Measurements from ENCODE around the gene TMEM170A.

The TMEM170A gene

DNA sequence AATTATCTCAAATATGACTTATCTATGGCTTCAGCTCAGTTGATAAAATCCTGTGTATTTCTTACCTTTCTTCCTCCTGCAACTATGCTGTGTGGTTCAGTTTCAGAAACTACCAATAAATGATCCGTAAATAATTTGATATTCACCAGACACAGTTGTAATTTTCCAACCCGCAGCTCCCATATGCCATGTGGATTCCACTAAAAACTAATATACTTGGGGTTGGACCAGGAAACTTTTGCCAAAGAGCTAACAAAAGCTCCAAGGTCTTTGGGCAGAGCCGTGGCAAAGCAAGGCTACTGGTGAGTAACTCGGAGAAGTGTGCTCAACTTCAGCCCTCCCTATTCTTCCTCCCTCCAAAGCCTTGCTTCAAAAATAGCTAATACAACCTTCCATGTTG, 33.1 kb upstream of the TMEM170A start:
- H3K36me3 ChIP-seq (ENCODE audit: low read length) = no peaks in the 10 kb centered on the region
- no peaks in the 10 kb centered on the region for H4K20me1 ChIP-seq (ENCODE audit: low read depth, low read length)
- H3K9ac ChIP-seq (ENCODE audit: low read length) = no peak overlapping the region
- no peak overlapping the region for H3K27ac ChIP-seq (ENCODE audit: low read depth, low read length)
- no peak for TF ChIP-seq EZH2phosphoT487 (conservative IDR thresholded peaks at IDR 0.05; ENCODE audit: low read length)
- TF ChIP-seq, protein P1, sequence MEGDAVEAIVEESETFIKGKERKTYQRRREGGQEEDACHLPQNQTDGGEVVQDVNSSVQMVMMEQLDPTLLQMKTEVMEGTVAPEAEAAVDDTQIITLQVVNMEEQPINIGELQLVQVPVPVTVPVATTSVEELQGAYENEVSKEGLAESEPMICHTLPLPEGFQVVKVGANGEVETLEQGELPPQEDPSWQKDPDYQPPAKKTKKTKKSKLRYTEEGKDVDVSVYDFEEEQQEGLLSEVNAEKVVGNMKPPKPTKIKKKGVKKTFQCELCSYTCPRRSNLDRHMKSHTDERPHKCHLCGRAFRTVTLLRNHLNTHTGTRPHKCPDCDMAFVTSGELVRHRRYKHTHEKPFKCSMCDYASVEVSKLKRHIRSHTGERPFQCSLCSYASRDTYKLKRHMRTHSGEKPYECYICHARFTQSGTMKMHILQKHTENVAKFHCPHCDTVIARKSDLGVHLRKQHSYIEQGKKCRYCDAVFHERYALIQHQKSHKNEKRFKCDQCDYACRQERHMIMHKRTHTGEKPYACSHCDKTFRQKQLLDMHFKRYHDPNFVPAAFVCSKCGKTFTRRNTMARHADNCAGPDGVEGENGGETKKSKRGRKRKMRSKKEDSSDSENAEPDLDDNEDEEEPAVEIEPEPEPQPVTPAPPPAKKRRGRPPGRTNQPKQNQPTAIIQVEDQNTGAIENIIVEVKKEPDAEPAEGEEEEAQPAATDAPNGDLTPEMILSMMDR (IDR thresholded peaks at IDR 0.05; ENCODE audit: insufficient read depth, low read length, poor library complexity, severe bottlenecking) = no peak
- H2AFZ ChIP-seq (ENCODE audit: low read depth, low read length, severe bottlenecking) = no peak overlapping the region
- H3K79me2 ChIP-seq (ENCODE audit: insufficient read depth, low read length) = no peaks in the 10 kb centered on the region
- no peak overlapping the region for H3K4me2 ChIP-seq (ENCODE audit: low read depth, low read length, poor library complexity, severe bottlenecking)
- no peaks in the 10 kb centered on the region for H3F3A ChIP-seq (ENCODE audit: insufficient read depth)
- no peaks in the 10 kb centered on the region for H3K9me2 ChIP-seq (replicated peaks; ENCODE audit: insufficient read depth, low read length)
- H3K9me3 ChIP-seq (ENCODE audit: insufficient read depth, low read length) = no peaks in the 10 kb centered on the region
- H3K27me3 ChIP-seq (ENCODE audit: low read length) = no peaks in the 10 kb centered on the region
- no peak overlapping the region for H3K4me3 ChIP-seq (ENCODE audit: insufficient read depth, low read length, poor library complexity, severe bottlenecking)

DNA sequence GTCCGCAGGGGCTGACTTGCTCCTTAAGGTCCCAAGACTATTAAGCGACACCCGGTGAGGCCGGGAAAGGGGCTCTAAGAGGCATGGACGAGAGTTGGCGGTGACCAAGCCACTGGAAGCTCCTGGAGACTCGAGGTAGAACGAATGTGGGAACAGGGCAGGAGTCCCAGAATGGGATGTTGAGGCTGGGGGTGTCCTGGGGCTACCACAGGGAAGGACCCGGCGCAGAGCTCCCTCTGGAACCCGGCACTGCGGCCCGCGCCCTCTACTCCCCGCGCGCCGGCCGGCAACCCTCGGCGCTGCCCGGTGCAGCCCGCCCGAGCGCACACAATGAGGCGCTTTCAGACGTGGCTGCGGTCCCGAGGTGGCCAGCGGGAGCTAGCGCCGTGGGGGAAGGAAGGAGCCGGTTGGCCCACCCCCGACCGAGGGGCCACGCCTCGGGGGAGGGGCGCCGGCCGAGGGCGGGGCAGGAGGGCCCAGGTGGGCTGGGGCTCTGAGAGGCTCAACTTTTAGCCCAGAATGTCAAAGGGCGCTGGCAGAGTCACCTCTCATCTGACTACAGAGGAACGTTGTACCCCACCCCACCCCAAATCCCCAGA, 30.7 kb upstream of the TMEM170A start, which contains the start of gene CHST6:
Gene CHST6 (minus strand): TSS at position 366 of the 599 bp plus-strand sequence. CDS start 15,613 bp downstream, outside the sequence.
- Histone ChIP-seq H4K20me1 (ENCODE audit: low read depth, low read length) (no peaks in the 10 kb centered on the region), H3K27me3 (ENCODE audit: low read length) (no peaks in the 10 kb centered on the region), H2AFZ (ENCODE audit: low read depth, low read length, severe bottlenecking) (no peak within 1 kb of the TSS), H3K4me2 (ENCODE audit: low read depth, low read length, poor library complexity, severe bottlenecking) (no peak within 1 kb of the TSS), H3K9me2 (replicated peaks; ENCODE audit: insufficient read depth, low read length) (no peaks in the 10 kb centered on the region), H3K9ac (ENCODE audit: low read length) (no peak within 1 kb of the TSS), H3F3A (ENCODE audit: insufficient read depth) (peaks cover 3% of the 10 kb centered on the region; the same call in 1 of the 2 replicates), H3K4me3 (ENCODE audit: insufficient read depth, low read length, poor library complexity, severe bottlenecking) (no peak within 1 kb of the TSS), H3K9me3 (ENCODE audit: insufficient read depth, low read length) (no peaks in the 10 kb centered on the region), H3K36me3 (ENCODE audit: low read length) (no peaks in the 10 kb centered on the region), H3K27ac (ENCODE audit: low read depth, low read length) (no peak within 1 kb of the TSS), H3K79me2 (ENCODE audit: insufficient read depth, low read length) (no peaks in the 10 kb centered on the region)
- TF ChIP-seq, protein P1 (IDR thresholded peaks at IDR 0.05; ENCODE audit: insufficient read depth, low read length, poor library complexity, severe bottlenecking) = no peak
- no peak for TF ChIP-seq EZH2phosphoT487 (conservative IDR thresholded peaks at IDR 0.05; ENCODE audit: low read length)

DNA sequence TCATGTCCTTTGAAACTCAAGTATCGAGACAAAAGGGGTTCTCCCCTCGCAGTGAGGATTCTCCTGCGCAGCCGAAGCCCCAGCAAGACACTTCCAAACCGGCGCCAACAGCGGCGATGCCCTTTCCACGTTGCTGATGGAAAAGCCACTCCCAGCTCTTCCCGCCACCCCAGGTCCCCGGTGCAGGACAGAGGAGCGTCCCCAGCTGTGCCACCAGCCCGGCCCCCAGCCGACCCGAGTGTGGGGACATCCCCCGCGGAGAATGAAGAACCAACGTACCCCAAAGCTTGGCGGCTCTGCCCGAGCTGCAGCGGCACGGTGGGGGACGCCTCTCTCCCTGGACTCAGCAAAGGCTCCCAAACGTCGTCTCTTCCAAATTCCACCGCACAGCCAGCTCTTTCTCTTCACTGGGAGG, 30.2 kb upstream of the TMEM170A start:
- no peak for TF ChIP-seq EZH2phosphoT487 (conservative IDR thresholded peaks at IDR 0.05; ENCODE audit: low read length)
- TF ChIP-seq, protein P1 (IDR thresholded peaks at IDR 0.05; ENCODE audit: insufficient read depth, low read length, poor library complexity, severe bottlenecking) = no peak
- Histone ChIP-seq H2AFZ (ENCODE audit: low read depth, low read length, severe bottlenecking) (no peak overlapping the region), H3K9ac (ENCODE audit: low read length) (no peak overlapping the region), H3K27me3 (ENCODE audit: low read length) (no peaks in the 10 kb centered on the region), H3K36me3 (ENCODE audit: low read length) (no peaks in the 10 kb centered on the region), H3K4me2 (ENCODE audit: low read depth, low read length, poor library complexity, severe bottlenecking) (no peak overlapping the region), H3K27ac (ENCODE audit: low read depth, low read length) (no peak overlapping the region), H3K9me3 (ENCODE audit: insufficient read depth, low read length) (no peaks in the 10 kb centered on the region), H3K9me2 (replicated peaks; ENCODE audit: insufficient read depth, low read length) (no peaks in the 10 kb centered on the region), H3K4me3 (ENCODE audit: insufficient read depth, low read length, poor library complexity, severe bottlenecking) (no peak overlapping the region), H3K79me2 (ENCODE audit: insufficient read depth, low read length) (no peaks in the 10 kb centered on the region), H3F3A (ENCODE audit: insufficient read depth) (peaks cover 3% of the 10 kb centered on the region; the same call in 1 of the 2 replicates), H4K20me1 (ENCODE audit: low read depth, low read length) (no peaks in the 10 kb centered on the region)
